ENCODE measurements around the gene ZNF536. TPM values are rescaled to one million over a fixed set of nuclear protein-coding genes. Genes with fewer than 3 reads are reported as not detected.

The ZNF536 gene
- total and polyA plus RNA-seq, 2 donors (not counting 1 experiment from before 2014, with no cell fraction given): 0.50 TPM; not detected in 1

- DNase-seq (ENCODE audit: low read depth in 2 of 2): no peak
- TF ChIP-seq EZH2 (IDR thresholded peaks at IDR 0.05; ENCODE audit: low read length, missing control alignments): no peak
- TF ChIP-seq, protein P1, sequence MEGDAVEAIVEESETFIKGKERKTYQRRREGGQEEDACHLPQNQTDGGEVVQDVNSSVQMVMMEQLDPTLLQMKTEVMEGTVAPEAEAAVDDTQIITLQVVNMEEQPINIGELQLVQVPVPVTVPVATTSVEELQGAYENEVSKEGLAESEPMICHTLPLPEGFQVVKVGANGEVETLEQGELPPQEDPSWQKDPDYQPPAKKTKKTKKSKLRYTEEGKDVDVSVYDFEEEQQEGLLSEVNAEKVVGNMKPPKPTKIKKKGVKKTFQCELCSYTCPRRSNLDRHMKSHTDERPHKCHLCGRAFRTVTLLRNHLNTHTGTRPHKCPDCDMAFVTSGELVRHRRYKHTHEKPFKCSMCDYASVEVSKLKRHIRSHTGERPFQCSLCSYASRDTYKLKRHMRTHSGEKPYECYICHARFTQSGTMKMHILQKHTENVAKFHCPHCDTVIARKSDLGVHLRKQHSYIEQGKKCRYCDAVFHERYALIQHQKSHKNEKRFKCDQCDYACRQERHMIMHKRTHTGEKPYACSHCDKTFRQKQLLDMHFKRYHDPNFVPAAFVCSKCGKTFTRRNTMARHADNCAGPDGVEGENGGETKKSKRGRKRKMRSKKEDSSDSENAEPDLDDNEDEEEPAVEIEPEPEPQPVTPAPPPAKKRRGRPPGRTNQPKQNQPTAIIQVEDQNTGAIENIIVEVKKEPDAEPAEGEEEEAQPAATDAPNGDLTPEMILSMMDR (conservative IDR thresholded peaks at IDR 0.05 in 1 of 2, IDR thresholded peaks at IDR 0.05 in 1 of 2; ENCODE audit: low read depth in 1 of 2, low read length in 2 of 2): no peak
- Histone ChIP-seq H4K20me1 (ENCODE audit: control insufficient read depth, extremely low read depth, insufficient read depth, low read length) (no peaks in the 10 kb centered on the region), H3K79me2 (ENCODE audit: control insufficient read depth, insufficient read depth, low read length) (no peaks in the 10 kb centered on the region), H3K9me3 (ENCODE audit: control insufficient read depth, insufficient read depth, low read depth, low read length) (no peaks in the 10 kb centered on the region), H3K9ac (ENCODE audit: insufficient read depth, low read length) (no peak overlapping the region), H2AFZ (ENCODE audit: low read length) (no peak overlapping the region), H3K27me3 (ENCODE audit: control insufficient read depth, insufficient read depth, low read length) (no peaks in the 10 kb centered on the region), H3K4me1 (ENCODE audit: control insufficient read depth, extremely low read depth, insufficient read depth, low read length) (no peaks in the 10 kb centered on the region), H3K36me3 (ENCODE audit: control insufficient read depth, insufficient read depth, low read length) (no peaks in the 10 kb centered on the region), H3K27ac (ENCODE audit: insufficient read depth, low read length) (no peak overlapping the region), H3K4me2 (ENCODE audit: extremely low read depth, insufficient read depth, low read length) (no peak overlapping the region), H3K4me3 (replicated peaks in 1 of 4; ENCODE audit: control extremely low read depth in 1 of 4, insufficient read depth in 1 of 4, low read depth in 3 of 4, low read length in 4 of 4) (no peak overlapping the region)
Observed at GRCh38 chr19:30361721-30362120, 10.5 kb upstream of the ZNF536 start.

DNA sequence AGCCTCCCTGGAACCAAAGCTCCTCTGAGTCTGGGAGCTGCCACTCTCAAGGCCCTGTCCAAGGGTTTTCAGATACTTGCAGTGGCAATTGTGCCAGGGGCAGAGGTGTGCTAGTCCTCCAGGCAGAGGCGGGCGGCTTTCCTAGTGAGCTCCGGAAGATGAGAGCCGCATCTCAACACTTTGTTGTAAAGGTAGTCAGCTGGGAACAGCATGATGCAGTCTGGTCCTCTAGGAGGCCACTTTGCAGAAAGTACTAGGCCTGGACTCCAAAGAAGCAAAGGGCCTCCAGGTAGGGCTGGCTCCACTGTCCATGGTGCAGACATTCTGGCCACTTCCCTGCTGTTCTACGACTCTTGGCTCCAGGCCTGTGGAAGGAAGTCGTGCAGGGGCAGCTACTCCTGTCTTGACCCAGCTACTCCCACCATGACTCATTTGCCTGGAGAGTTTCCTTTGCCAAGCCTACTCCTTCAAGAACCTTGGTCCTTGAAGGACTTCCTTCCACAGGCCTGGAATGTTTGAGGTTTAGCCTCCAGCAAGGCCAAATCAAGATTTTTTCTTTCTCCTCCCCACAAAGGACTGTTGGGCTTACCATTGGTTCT is 9.9 kb upstream of the ZNF536 start:
- Histone ChIP-seq H3K36me3 (ENCODE audit: control insufficient read depth, insufficient read depth, low read length) (no peaks in the 10 kb centered on the region), H2AFZ (ENCODE audit: low read length) (no peak overlapping the region), H3K79me2 (ENCODE audit: control insufficient read depth, insufficient read depth, low read length) (no peaks in the 10 kb centered on the region), H3K9ac (ENCODE audit: insufficient read depth, low read length) (no peak overlapping the region), H4K20me1 (ENCODE audit: control insufficient read depth, extremely low read depth, insufficient read depth, low read length) (no peaks in the 10 kb centered on the region), H3K9me3 (ENCODE audit: control insufficient read depth, insufficient read depth, low read depth, low read length) (no peaks in the 10 kb centered on the region), H3K27me3 (ENCODE audit: control insufficient read depth, insufficient read depth, low read length) (no peaks in the 10 kb centered on the region), H3K4me3 (replicated peaks in 1 of 4; ENCODE audit: control extremely low read depth in 1 of 4, insufficient read depth in 1 of 4, low read depth in 3 of 4, low read length in 4 of 4) (no peak overlapping the region), H3K4me1 (ENCODE audit: control insufficient read depth, extremely low read depth, insufficient read depth, low read length) (no peaks in the 10 kb centered on the region), H3K27ac (ENCODE audit: insufficient read depth, low read length) (no peak overlapping the region), H3K4me2 (ENCODE audit: extremely low read depth, insufficient read depth, low read length) (no peak overlapping the region)
- TF ChIP-seq, protein P1 (conservative IDR thresholded peaks at IDR 0.05 in 1 of 2, IDR thresholded peaks at IDR 0.05 in 1 of 2; ENCODE audit: low read depth in 1 of 2, low read length in 2 of 2): no peak
- no peak for TF ChIP-seq EZH2 (IDR thresholded peaks at IDR 0.05; ENCODE audit: low read length, missing control alignments)
- no peak for DNase-seq (ENCODE audit: low read depth in 2 of 2)

GRCh38 chr19:30363073-30363472 is 9.1 kb upstream of the ZNF536 start:
- Histone ChIP-seq H3K4me1 (ENCODE audit: control insufficient read depth, extremely low read depth, insufficient read depth, low read length) (no peaks in the 10 kb centered on the region), H3K27ac (ENCODE audit: insufficient read depth, low read length) (no peak overlapping the region), H3K9ac (ENCODE audit: insufficient read depth, low read length) (no peak overlapping the region), H3K4me3 (replicated peaks in 1 of 4; ENCODE audit: control extremely low read depth in 1 of 4, insufficient read depth in 1 of 4, low read depth in 3 of 4, low read length in 4 of 4) (no peak overlapping the region), H3K79me2 (ENCODE audit: control insufficient read depth, insufficient read depth, low read length) (no peaks in the 10 kb centered on the region), H3K36me3 (ENCODE audit: control insufficient read depth, insufficient read depth, low read length) (no peaks in the 10 kb centered on the region), H4K20me1 (ENCODE audit: control insufficient read depth, extremely low read depth, insufficient read depth, low read length) (no peaks in the 10 kb centered on the region), H3K27me3 (ENCODE audit: control insufficient read depth, insufficient read depth, low read length) (no peaks in the 10 kb centered on the region), H2AFZ (ENCODE audit: low read length) (no peak overlapping the region), H3K4me2 (ENCODE audit: extremely low read depth, insufficient read depth, low read length) (no peak overlapping the region), H3K9me3 (ENCODE audit: control insufficient read depth, insufficient read depth, low read depth, low read length) (no peaks in the 10 kb centered on the region)
- TF ChIP-seq, protein P1 (conservative IDR thresholded peaks at IDR 0.05 in 1 of 2, IDR thresholded peaks at IDR 0.05 in 1 of 2; ENCODE audit: low read depth in 1 of 2, low read length in 2 of 2): no peak
- TF ChIP-seq EZH2 (IDR thresholded peaks at IDR 0.05; ENCODE audit: low read length, missing control alignments): no peak
- no peak for DNase-seq (ENCODE audit: low read depth in 2 of 2)
